Left kidney (tissue), 2 donors: Measurements from ENCODE around the gene DGUOK. TPM values are rescaled to one million over a fixed set of nuclear protein-coding genes. Genes with fewer than 3 reads are reported as not detected.
"Not testable (repeated sequence)": the region's sequence is repeated elsewhere in the genome, so short reads cannot be mapped to it uniquely, and the experiment has no call there.

ENCODE experiments used
- DNase-seq: peaks from one replicate; pipeline ENCODE4 v3.0.0-alpha.2; 2013
- polyA plus RNA-seq: library from polyadenylated mRNA; unstranded; fragments of 120-200 nt; gene quantifications from one replicate; pipeline ENCODE4 v1.2.1, GENCODE V29; 2013; ENCODE audit not compliant: insufficient read length

DGUOK gene
- polyA plus RNA-seq, 1 donor: 66.3 TPM

- DNase-seq: no peak
Observed at GRCh38 chr2:73917696-73918207, 8.9 kb upstream of the DGUOK start.

GRCh38 chr2:73918856-73919255, 7.8 kb upstream of the DGUOK start:
- DNase-seq: no peak

GRCh38 chr2:73919596-73920228, 7.0 kb upstream of the DGUOK start:
- DNase-seq: no peak

- DNase-seq: no peak
Observed at GRCh38 chr2:73920577-73921545, 5.8 kb upstream of the DGUOK start.

- no peak for DNase-seq
Observed at GRCh38 chr2:73921581-73921980, 5.1 kb upstream of the DGUOK start.

- DNase-seq: no peak
Observed at GRCh38 chr2:73922681-73923080, 4.0 kb upstream of the DGUOK start.

GRCh38 chr2:73925033-73925704, 1.5 kb upstream of the DGUOK start:
- DNase-seq: no peak

- no peak for DNase-seq
Observed at GRCh38 chr2:73925853-73926492, 707 bp upstream of the DGUOK start.

- DNase-seq: no peak
Observed at GRCh38 chr2:73927344-73927743, 664 bp downstream of the DGUOK start.

- no peak for DNase-seq
Observed at GRCh38 chr2:73928963-73929347, 2.3 kb downstream of the DGUOK start.

- no peak for DNase-seq
Observed at GRCh38 chr2:73930386-73930785, 3.7 kb downstream of the DGUOK start.

- no peak for DNase-seq
Observed at GRCh38 chr2:73931531-73932500, 5.1 kb downstream of the DGUOK start.

- DNase-seq: no peak
Observed at GRCh38 chr2:73933194-73933593, 6.5 kb downstream of the DGUOK start.

- DNase-seq: no peak
Observed at GRCh38 chr2:73935641-73936040, 9.0 kb downstream of the DGUOK start.

- no peak for DNase-seq
Observed at GRCh38 chr2:73937103-73937885, 10.6 kb downstream of the DGUOK start.

- no peak for DNase-seq
Observed at GRCh38 chr2:73937899-73938298, 11.2 kb downstream of the DGUOK start.

GRCh38 chr2:73938718-73939352, 12.2 kb downstream of the DGUOK start:
- DNase-seq: no peak

GRCh38 chr2:73939419-73939818, 12.7 kb downstream of the DGUOK start:
- no peak for DNase-seq

GRCh38 chr2:73940066-73940465, 13.4 kb downstream of the DGUOK start:
- not testable (repeated sequence) for DNase-seq

GRCh38 chr2:73942664-73943063, 16.0 kb downstream of the DGUOK start:
- no peak for DNase-seq
